Spleen (tissue), 11 donors: ENCODE data around the gene SLC6A13. TPM values are rescaled to one million over a fixed set of nuclear protein-coding genes. Genes with fewer than 3 reads are reported as not detected.

Source experiments
- DNase-seq: peaks from one replicate; pipeline ENCODE4 v3.0.0-alpha.2; 2020
- H3K27ac ChIP-seq, 8 donors: fragments of 200-600 bp; sonication (generic) in 7 of 8; 1 replicate in 4 of 8; 2 replicates in 4 of 8; pipeline versions ENCODE4 v1.5.0 to v1.8.0; 2016 to 2021; ENCODE audit warnings: inconsistent platforms in 4 of 8, mild to moderate bottlenecking in 4 of 8, moderate library complexity in 1 of 8
- H3K27me3 ChIP-seq, 7 donors: fragments of 200-600 bp; sonication (generic) in 6 of 7; replicated peaks in 1 of 7; 1 replicate in 4 of 7; 2 replicates in 3 of 7; pipeline versions ENCODE4 v1.5.0 to v1.8.0; 2016 to 2021; ENCODE audit warnings: inconsistent platforms in 3 of 7, mild to moderate bottlenecking in 1 of 7
- H3K36me3 ChIP-seq, 6 donors: fragments of 200-600 bp; sonication (generic) in 5 of 6; 1 replicate in 4 of 6; 2 replicates in 2 of 6; pipeline versions ENCODE4 v1.5.0 to v1.8.0; 2016 to 2021; ENCODE audit warnings: inconsistent platforms in 2 of 6
- H3K4me1 ChIP-seq, 6 donors: fragments of 200-600 bp; sonication (generic) in 5 of 6; 1 replicate in 3 of 6; 2 replicates in 3 of 6; pipeline versions ENCODE4 v1.5.0 to v1.8.0; 2016 to 2021; ENCODE audit warnings: inconsistent platforms in 3 of 6
- H3K4me3 ChIP-seq, 8 donors: fragments of 200-600 bp; sonication (generic) in 7 of 8; 1 replicate in 4 of 8; 2 replicates in 4 of 8; pipeline versions ENCODE4 v1.5.0 to v1.8.0; 2016 to 2021; ENCODE audit warnings: inconsistent platforms in 4 of 8, mild to moderate bottlenecking in 4 of 8, moderate library complexity in 2 of 8
- H3K9me3 ChIP-seq, 8 donors: fragments of 200-600 bp; sonication (generic) in 7 of 8; 1 replicate in 4 of 8; 2 replicates in 4 of 8; pipeline versions ENCODE4 v1.5.0 to v1.8.0; 2016 to 2021; ENCODE audit warnings: inconsistent platforms in 4 of 8
- CTCF ChIP-seq, 11 experiments: fragments of 200-600 bp in 7 of 11; fragments of 450-650 bp in 4 of 11; sonication (generic) in 4 of 11; IDR thresholded peaks in 8 of 11; conservative IDR thresholded peaks in 3 of 11; 1 replicate in 7 of 11; 2 replicates in 4 of 11; pipeline versions ENCODE4 v1.4.0 to v1.8.0; 2016 to 2021; ENCODE audit warnings: antibody characterized with exemption in 11 of 11, inconsistent platforms in 4 of 11, mild to moderate bottlenecking in 1 of 11
- POLR2A ChIP-seq, 3 donors: fragments of 450-650 bp; IDR thresholded peaks; one replicate each; pipeline ENCODE4 v1.5.1; 2017; ENCODE audit warnings: antibody characterized with exemption in 3 of 3, mild to moderate bottlenecking in 1 of 3
- POLR2AphosphoS5 ChIP-seq, 3 donors: sonication (generic); formaldehyde crosslinking; IDR thresholded peaks; one replicate each; pipeline ENCODE4 v1.5.1; 2017; ENCODE audit warnings: antibody characterized with exemption in 3 of 3
- WGBS, 5 donors: extraction: QIAGEN DNeasy Blood & Tissue Kit in 3 of 5; methylation state at CpG; one replicate each; pipeline versions ENCODE4 v1.1.5 to v1.1.7; 2013 to 2018; 5-methylcytosine and 5-hydroxymethylcytosine counted together
- intact Hi-C: fragments of 100-400 bp; cut with DNase I; formaldehyde crosslinking; loops from one replicate; pipeline ENCODE4 v1.15.0; 2023; ENCODE audit warnings: low total_unique reads
- polyA plus RNA-seq, 3 donors: library from polyadenylated mRNA; stranded (reverse); fragments of 200-250 nt; gene quantifications; one replicate each; pipeline ENCODE4 v1.2.1, GENCODE V29; 2013
- total RNA-seq, 7 donors: library from RNA; depleted of rRNA in 3 of 7; stranded (reverse); fragments of >200 nt in 3 of 7; fragmentation: NEBNext Ultra II Directional in 4 of 7; extraction: Animal tissue kit (Norgen Biotek cat#: 25700) in 4 of 7; gene quantifications; one replicate each; pipeline versions ENCODE4 v1.1.0 to v1.2.1, GENCODE V29; 2016 to 2021
- donor health status: healthy with polysubstance abuse.
- donor health status: DM: no; HTN: no; CAD: no; lungs with moderate emphysema.
- donor health status: DM: no; HTN: no; CAD: no.
- donor health status: Bipolar disorder and iron deficiency.
- donor health status: healthy.
- donor health status: DM: no; HTN: no; CAD: no.
- donor health status: DM: yes; HTN: yes; CAD: no.

SLC6A13 gene
- total and polyA plus RNA-seq, 10 donors, result 0.22 to 1.7 (median 0.30) TPM; not detected in 5

- DNase-seq, result no peak
- Histone ChIP-seq H3K27ac (no peak overlapping the region), H3K27me3 (peaks cover 0 to 31% (median 10%) of the 10 kb centered on the region in 7 donors), H3K36me3 (no peaks in the 10 kb centered on the region), H3K4me3 (no peak overlapping the region), H3K9me3 (no peaks in the 10 kb centered on the region), H3K4me1 (no peaks in the 10 kb centered on the region)
- TF ChIP-seq CTCF (IDR thresholded peaks at IDR 0.05 in 8 of 11, conservative IDR thresholded peaks at IDR 0.05 in 3 of 11) (no peak), POLR2A (IDR thresholded peaks at IDR 0.05) (no peak), POLR2AphosphoS5 (IDR thresholded peaks at IDR 0.05) (no peak)
- intact Hi-C loops, result no loop called here
- 67 to 74% (median 69%) methylated on average over 3 of the region's 3 CpGs for WGBS, 5 donors
Observed at GRCh38 chr12:264269-264668, 1.6 kb upstream of the SLC6A13 start.

DNA sequence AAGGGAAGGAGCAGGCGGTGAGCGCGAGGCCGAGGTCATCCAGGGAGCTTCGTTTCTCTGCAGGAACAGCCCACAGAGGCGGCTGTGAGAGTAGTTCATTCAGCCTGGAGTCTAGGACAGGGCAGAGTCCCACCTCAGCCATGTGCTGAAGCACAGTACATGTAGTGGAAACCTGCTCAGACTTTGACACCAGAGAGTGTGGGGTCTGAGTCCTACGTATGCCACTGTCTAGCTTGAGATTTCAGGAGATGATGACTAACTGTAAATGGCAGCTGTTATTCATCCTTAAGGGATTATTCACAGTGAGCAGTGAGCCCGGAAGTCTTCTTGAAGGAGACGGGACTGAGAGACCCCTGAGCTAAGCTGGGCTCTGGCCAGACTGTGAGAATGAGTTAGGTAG is 938 bp upstream of the SLC6A13 start:
- Histone ChIP-seq H3K27ac (no peak overlapping the region), H3K4me1 (no peaks in the 10 kb centered on the region), H3K27me3 (peaks cover 0 to 33% (median 10%) of the 10 kb centered on the region in 7 donors), H3K4me3 (no peak overlapping the region), H3K36me3 (no peaks in the 10 kb centered on the region), H3K9me3 (no peaks in the 10 kb centered on the region)
- 84 to 88% (median 86%) methylated on average over 9 of the region's 9 CpGs for WGBS, 5 donors
- intact Hi-C loops, result no loop called here
- DNase-seq, result no peak
- TF ChIP-seq POLR2AphosphoS5 (IDR thresholded peaks at IDR 0.05), result no peak
- no peak for TF ChIP-seq CTCF (IDR thresholded peaks at IDR 0.05 in 8 of 11, conservative IDR thresholded peaks at IDR 0.05 in 3 of 11)
- TF ChIP-seq POLR2A (IDR thresholded peaks at IDR 0.05), result no peak

GRCh38 chr12:262113-262512 is 523 bp downstream of the SLC6A13 start:
- Histone ChIP-seq H3K36me3 (no peaks in the 10 kb centered on the region), H3K4me3 (no peak overlapping the region), H3K27ac (no peak overlapping the region), H3K27me3 (peaks cover 0 to 47% (median 11%) of the 10 kb centered on the region in 7 donors), H3K9me3 (no peaks in the 10 kb centered on the region), H3K4me1 (no peaks in the 10 kb centered on the region)
- intact Hi-C loops, result no loop called here
- TF ChIP-seq POLR2AphosphoS5 (IDR thresholded peaks at IDR 0.05) (no peak), POLR2A (IDR thresholded peaks at IDR 0.05) (no peak), CTCF (IDR thresholded peaks at IDR 0.05 in 8 of 11, conservative IDR thresholded peaks at IDR 0.05 in 3 of 11) (no peak)
- no peak for DNase-seq

DNA sequence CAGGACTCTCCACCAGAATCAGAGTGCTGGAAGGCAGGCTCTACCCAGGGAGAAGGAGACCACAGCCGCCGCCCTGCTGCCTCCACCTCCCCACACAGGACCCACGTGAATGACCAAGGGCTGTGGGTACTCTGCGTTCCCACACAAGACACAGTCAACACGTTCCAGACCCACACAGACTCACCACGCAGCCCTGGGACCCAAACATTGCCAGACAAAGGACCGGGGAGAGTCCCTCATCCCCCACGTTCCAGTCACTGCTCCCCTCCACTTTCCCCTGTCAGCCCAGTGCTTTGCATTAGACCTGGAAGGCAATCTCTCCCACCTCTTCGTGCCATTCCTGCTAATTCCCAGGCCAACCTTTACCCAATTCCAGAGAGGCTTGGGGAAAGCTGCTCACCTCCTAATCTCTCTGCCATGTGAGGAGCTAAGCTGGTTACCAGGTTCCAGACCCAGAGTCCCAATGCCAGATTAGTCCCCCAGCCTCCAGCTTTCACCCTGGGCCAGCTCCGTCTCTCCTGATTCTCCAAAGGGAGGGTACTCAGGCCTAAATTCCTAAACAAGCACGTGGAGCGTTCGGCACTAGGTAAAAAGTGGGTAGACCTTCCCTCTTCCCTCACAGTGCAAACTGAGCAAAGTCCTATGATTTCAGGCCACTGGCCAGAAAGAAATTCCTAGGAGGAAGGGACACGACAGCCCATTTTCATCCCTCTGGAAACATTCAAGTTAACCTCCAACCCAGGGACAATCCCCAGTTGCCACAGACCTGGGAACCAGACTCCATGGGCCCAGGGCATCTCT is 4.9 kb downstream of the SLC6A13 start:
- H3K4me1 ChIP-seq, result no peaks in the 10 kb centered on the region
- TF ChIP-seq POLR2AphosphoS5 (IDR thresholded peaks at IDR 0.05) (no peak), CTCF (IDR thresholded peaks at IDR 0.05 in 8 of 11, conservative IDR thresholded peaks at IDR 0.05 in 3 of 11) (no peak), POLR2A (IDR thresholded peaks at IDR 0.05) (no peak)
- H3K27ac ChIP-seq, result no peak overlapping the region
- intact Hi-C loops, result no loop called here
- H3K4me3 ChIP-seq, result no peak overlapping the region
- DNase-seq, result no peak
- no peaks in the 10 kb centered on the region for H3K36me3 ChIP-seq
- H3K9me3 ChIP-seq, result no peaks in the 10 kb centered on the region
- 66 to 81% (median 77%) methylated on average over 14 of the region's 14 CpGs for WGBS, 5 donors
- H3K27me3 ChIP-seq, result peaks cover 0 to 76% (median 11%) of the 10 kb centered on the region in 7 donors
